Left renal cortex interstitium (tissue), 4 donors: ENCODE results near the gene DNAJA2. TPM values are rescaled to one million over a fixed set of nuclear protein-coding genes. Genes with fewer than 3 reads are reported as not detected.
A peak's percentile ranks its signal among the peaks of the same experiment; 100 is the strongest.

Experiments used
- DNase-seq, 4 donors: peaks; one replicate each; pipeline ENCODE4 v3.0.0-alpha.2; 2013; ENCODE audit warnings: low read depth in 4 of 4, low spot score in 2 of 4, missing footprints in 1 of 4
- polyA plus RNA-seq, 4 donors: library from polyadenylated mRNA; unstranded; fragments of 120-200 nt; gene quantifications; one replicate each; pipeline ENCODE4 v1.2.1, GENCODE V29; 2013; ENCODE audit not compliant: insufficient read length in 4 of 4

DNAJA2 gene
- polyA plus RNA-seq, 4 donors, result 74.1 to 89.4 (median 84.1) TPM

GRCh38 chr16:46929378-46930332 is 43.8 kb downstream of the DNAJA2 start:
- DNase-seq, result peak in 1 of 4 donors; percentile 27

GRCh38 chr16:46928811-46929210 is 44.7 kb downstream of the DNAJA2 start:
- DNase-seq, result no peak

DNA sequence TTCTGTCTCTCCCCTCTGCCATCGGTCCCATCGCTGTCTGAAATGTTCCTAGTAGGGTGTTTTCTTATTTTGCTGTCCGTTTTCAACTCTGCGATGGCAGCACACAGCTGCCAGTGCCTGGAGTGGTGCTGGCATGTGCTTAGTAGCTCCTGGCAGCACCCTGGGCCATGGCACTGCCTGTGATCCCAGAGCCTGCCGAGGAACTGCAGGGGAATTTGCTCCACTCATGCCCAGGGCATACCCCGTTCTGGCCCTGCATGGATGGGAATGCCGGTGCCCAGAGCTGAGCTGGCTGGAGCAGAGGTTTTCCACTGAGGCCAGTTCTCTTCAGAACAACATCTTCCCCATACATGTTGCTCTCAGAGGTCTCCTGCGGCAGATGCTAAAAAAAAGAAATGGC is 46.2 kb downstream of the DNAJA2 start:
- DNase-seq, result no peak

DNA sequence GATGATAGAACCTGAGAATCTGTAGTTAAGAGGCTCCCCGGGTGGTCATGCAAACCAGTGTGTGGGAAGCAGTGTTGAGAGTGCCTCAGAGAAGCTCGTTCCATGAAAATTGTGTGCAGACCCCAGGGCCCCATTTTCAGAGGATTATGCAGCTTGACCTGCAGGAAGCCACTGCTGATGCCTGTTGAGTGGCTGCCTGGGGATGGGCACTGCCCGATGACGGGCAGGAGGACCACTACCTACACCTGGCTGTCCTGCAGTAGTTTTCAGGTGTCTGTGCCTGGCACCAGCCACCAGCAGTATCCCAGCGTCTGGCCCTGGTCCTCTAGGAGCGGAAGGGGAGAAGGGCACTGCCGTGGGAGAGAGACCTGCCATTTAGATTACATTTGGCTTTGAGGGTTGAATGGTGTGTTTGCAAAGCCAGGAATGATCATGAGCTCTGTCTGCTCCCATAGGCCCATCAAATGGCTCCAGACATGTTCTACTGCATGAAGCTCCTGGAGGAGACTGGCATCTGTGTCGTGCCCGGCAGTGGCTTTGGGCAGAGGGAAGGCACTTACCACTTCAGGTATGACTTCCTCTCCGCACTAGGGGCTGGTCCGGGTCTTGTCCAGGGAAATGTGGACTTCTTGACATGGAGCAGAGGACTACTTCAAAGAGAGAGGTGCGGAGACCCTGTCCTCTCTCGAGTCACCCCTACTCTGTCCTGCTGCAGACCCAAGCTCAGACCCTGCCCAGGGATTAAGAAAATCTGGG is 46.8 kb downstream of the DNAJA2 start:
- DNase-seq, result no peak

- no peak for DNase-seq
Measured at GRCh38 chr16:46924402-46924801, 49.1 kb downstream of the DNAJA2 start.

- DNase-seq, result no peak
Measured at GRCh38 chr16:46923513-46924295, 49.8 kb downstream of the DNAJA2 start.

- DNase-seq, result no peak
Measured at GRCh38 chr16:46922239-46922638, 51.2 kb downstream of the DNAJA2 start.

- DNase-seq, result no peak
Measured at GRCh38 chr16:46920402-46921068, 52.9 kb downstream of the DNAJA2 start.

DNA sequence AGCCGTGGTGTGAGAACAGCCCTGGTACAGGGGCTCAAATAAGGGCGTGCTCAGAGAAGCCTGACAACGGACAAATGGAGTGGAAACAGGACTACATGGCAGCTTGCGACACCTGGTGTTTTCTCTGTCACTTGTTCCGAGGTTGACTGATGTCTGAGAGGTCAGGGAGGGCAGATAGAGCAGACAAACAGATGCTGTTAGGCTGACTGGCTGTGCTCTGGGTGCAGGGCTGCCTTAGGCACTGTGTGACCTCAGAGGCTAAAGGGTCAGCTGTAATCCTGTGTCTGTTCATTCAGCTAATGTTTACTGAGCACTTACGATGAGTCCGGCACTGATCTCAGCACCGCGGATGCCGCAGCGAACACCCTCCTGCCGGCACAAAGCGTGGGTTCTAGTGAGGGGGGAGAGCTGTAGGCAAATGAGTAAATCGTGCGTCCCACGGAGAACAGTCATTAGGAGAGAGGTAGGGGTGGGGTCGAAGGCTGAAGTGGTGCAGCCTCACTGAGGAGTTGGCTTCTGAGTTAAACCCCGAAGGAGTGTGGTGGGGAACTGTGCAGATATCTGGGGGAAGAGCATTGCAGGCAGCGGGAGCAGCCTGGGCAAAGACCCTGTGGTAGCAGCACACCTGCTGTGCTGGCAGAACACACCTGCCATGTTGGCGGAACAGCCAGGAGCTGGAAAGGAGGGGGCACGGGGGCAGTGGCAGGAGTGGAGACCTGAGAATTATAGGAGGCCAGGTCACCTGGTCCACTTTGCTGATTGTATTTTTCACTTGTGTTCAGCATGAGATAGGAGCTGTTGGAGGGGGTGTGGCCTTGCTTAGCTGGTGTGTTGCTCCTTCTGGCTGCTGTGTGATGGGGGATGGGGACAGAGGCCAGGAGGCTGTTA is 54.3 kb downstream of the DNAJA2 start:
- no peak for DNase-seq

- no peak for DNase-seq
Measured at GRCh38 chr16:46918400-46918799, 55.1 kb downstream of the DNAJA2 start.

GRCh38 chr16:46916980-46917379 is 56.5 kb downstream of the DNAJA2 start:
- DNase-seq, result no peak

- no peak for DNase-seq
Measured at GRCh38 chr16:46915483-46916025, 57.9 kb downstream of the DNAJA2 start.

DNA sequence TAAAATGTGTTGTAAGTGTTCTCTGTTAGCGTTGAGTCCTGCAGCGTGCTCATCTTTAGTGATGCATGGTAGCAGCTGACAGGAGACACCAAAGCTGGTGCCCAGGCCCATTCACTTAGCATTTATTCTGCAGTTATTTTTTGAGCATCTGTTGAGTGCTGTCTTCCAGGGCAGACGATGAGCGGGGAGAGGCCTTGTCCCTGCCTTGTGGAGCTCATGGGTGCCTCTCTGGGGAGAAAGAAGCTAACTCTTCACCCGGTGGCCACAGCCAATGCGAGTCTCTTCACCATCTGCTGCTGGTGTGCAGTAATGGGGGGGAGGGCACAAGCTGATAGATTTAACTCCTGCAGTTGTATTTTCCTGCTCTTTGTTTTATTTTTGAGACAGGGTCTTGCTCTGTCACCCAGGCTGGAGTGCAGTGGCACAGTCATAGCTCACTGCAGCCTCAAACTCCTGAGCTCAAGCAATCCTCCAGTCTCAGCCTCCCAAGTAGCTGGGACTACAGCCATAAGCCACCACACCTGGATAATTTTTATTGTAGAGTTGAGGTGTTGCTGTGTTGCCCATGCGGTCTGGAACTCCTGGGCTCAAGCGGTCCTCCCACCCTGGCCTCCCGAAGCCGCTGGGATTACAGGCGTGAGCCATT is 58.8 kb downstream of the DNAJA2 start:
- DNase-seq, result no peak

- no peak for DNase-seq
Measured at GRCh38 chr16:46911650-46912049, 61.8 kb downstream of the DNAJA2 start.

GRCh38 chr16:46911038-46911437 is 62.4 kb downstream of the DNAJA2 start:
- no peak for DNase-seq

GRCh38 chr16:46908540-46909372 is 64.7 kb downstream of the DNAJA2 start:
- no peak for DNase-seq

DNA sequence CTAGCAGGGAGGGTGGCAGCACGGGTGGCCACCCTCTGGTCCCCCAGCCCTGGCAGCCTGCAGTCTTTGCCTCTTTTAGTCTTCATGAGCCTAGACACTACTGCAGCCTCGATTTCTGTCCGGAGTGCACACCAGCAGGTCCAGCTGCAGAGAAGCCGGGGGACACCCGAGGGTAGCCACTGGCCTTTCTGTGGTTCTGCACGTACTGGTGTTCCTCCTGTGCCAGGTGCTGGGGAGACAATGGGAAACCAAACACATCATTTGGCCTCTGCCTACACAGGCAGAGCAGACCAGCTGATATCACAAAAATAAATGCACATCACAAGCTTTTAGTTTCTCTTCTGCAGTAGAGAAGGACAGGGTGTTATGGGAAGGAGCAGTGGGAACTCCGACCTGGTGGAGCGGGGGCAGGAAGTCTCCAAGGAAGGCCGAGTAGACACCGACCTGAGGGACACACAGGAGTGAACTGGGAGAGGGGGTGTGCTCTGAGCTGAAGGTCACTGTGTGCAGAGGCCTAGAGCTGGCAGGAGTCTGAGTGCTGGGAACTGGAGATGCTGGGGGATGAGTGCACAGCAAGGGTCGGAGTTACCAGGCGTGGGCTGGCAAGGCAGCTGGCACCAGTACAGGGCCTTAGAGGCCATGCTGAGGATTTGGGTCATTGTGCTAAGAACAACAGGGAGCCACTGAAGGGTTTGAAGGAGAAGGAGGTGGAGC is 66.3 kb downstream of the DNAJA2 start:
- no peak for DNase-seq
